Smooth muscle cell of the brain vasculature (primary cell): Measurements from ENCODE around the gene NR4A3.

Experiments used
- DNase-seq: peaks from one replicate; pipeline ENCODE4 v3.0.0-alpha.2; 2012; ENCODE audit warnings: low read depth, low spot score

The NR4A3 gene

GRCh38 chr9:99873943-99874584, 52.4 kb downstream of the NR4A3 start:
- no peak for DNase-seq

GRCh38 chr9:99876190-99876589, 54.5 kb downstream of the NR4A3 start:
- no peak for DNase-seq

DNA sequence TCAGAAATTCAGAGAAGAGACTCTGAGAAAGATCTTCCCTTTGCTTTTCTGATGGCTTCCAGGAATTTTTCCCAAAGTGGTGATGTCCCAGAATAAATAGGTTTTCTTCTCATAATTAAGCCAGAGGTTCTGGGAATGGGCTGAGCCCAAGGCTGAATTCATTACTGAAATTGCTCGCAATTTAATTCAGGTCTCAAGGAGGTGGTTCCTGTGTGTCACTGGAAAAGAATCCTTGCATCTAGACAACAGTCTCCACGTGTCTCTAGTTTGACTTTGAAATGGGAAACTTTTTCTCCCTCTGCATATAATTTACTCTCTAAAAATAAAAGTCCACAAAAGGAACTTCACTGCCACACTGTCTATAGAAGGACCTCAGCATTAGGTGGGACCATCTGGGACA, 57.0 kb downstream of the NR4A3 start:
- no peak for DNase-seq

- DNase-seq: no peak
Observed at GRCh38 chr9:99881769-99882168, 60.1 kb downstream of the NR4A3 start.

GRCh38 chr9:99885747-99886146, 64.1 kb downstream of the NR4A3 start:
- no peak for DNase-seq

DNA sequence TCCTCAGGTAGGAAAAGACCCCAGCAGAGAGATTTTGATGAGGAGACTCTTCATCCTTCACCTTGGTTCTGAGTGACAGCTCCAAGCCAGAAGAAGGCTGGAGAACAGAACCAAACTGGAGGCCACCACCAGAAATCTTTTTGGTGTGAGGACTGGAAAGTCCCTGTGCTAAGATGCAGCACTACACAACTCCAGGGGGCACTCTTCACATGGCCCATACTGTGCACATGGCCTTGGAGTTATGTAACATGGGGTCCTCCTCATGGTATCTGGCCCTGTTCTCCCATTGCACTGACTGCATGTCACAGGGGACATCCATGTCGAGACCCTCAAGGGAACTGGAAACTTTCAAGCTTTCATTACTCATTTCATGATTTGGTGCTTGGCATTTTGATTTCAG, 67.4 kb downstream of the NR4A3 start:
- no peak for DNase-seq

DNA sequence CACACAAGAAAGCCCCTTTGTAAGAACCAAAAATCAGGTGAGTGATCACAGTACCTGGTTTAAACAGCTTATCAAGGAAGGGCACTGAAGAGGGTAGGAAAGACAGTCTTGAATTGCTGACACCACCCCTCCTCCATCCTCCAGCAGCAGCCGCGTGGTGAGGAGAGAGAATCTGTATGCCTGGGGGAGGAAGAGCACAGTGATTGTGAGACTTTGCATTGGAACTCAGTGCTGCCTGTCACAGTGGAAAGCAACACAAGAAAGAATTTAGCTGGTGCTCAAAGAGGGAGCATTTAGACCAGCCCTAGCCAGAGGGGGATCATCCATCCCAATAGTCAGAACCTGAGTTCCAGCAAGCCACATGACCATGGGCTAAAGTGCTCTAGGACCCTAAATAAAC, 73.1 kb downstream of the NR4A3 start:
- no peak for DNase-seq

- DNase-seq: no peak
Observed at GRCh38 chr9:99895510-99895909, 73.8 kb downstream of the NR4A3 start.

DNA sequence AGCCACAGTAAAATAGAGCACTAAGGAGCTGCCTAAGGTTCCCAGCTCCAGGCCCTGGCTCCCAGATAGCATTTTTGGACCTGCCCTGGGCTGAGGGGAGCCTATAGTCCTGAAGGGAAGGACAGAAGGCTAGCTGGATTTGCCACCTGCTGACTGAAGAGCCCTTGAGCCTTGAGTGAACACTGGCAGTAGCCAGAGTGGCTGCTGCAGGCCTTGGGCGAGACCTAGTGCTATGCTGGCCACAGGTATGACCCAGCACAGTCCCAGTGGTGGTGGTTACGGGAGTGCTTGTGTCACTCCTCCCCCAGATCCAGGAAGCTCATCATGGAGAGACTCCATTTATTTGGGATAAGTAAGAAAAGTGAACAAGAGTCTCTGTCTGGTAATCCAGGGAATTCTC, 74.4 kb downstream of the NR4A3 start:
- DNase-seq: no peak

DNA sequence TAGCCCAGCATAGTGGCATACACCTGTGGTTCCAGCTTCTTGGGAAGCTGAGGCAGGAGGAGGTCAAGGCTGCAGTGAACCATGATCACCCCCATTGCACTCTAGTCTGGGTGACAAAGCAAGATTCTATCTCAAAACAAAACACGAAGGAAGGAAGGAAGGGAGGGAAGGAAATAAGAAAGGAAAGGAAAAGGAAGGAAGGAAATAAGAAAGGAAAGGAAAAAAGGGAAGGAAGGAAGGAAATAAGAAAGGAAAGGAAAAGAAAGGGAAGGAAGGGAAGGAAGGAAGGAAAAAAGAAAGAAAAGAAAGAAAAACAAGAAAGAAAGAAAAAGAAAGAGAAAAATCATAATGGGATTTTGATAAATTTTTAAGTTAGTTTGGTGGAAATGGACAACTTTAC, 81.7 kb downstream of the NR4A3 start:
- no peak for DNase-seq

- no peak for DNase-seq
Observed at GRCh38 chr9:99905833-99906402, 84.2 kb downstream of the NR4A3 start.

DNA sequence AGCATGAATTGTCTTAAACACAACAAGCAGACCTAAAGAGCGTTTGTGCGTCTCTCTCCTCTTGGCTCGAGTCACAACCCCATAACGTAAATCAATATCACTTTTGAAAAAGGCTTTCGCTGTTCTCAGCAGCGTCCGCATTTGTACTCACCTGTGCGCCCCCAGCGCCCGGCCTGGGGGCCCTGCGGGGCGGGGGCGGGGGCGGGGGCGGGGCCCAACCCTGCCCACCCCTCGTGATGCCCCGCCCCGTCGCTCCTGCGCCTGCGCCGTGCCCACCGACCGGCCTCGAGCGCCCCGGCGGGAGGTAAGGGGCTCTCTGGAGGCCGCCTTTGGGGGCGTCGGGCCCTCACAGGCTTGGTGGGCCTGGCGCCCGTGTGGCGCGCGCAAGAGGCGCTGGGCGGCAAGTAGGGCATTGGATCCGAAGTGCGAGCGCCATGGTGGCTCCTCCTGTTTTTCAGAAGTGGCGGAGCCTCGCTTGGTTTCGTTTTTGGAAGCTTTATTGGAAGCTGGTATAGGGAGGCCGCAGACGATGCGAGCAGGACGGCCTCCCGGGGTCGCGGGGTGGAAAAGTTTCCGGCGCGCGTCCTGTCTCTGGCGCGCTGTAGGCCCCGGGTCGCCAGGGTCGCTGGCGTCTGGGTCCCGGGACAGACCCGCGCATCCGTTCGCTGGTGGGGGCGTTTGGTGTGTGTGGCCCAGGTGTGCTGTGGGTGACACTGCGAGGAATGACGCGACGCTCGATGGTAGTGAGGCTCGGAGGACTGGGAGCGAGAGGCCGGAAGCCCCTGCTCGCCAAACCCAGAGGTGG, 84.9 kb downstream of the NR4A3 start, which contains the start of gene STX17:
TSS of gene STX17 (plus strand) at position 252 of the 805 bp plus-strand sequence. CDS start 8,586 bp downstream, outside the sequence.
- peak; percentile 37 for DNase-seq

GRCh38 chr9:99907208-99907532, 85.5 kb downstream of the NR4A3 start:
- no peak for DNase-seq

GRCh38 chr9:99911600-99911999, 89.9 kb downstream of the NR4A3 start:
- no peak for DNase-seq
